HEK293T (cell line): ENCODE data around the gene KIAA0513.

Experiments used
- ARNT ChIP-seq: fragments of 450-650 bp; IDR thresholded peaks from 2 replicates; pipeline ENCODE4 v1.6.1; 2017; ENCODE audit warnings: mild to moderate bottlenecking
- BHLHE40 ChIP-seq: fragments of 450-650 bp; IDR thresholded peaks from 2 replicates; pipeline ENCODE4 v1.6.1; 2016; ENCODE audit warnings: mild to moderate bottlenecking, moderate library complexity, borderline replicate concordance
- CTBP1 ChIP-seq: fragments of 450-650 bp; IDR thresholded peaks from 2 replicates; pipeline ENCODE4 v1.6.1; 2016; ENCODE audit warnings: borderline replicate concordance
- ELF4 ChIP-seq: fragments of 450-650 bp; IDR thresholded peaks from 2 replicates; pipeline ENCODE4 v1.6.1; 2017; ENCODE audit warnings: antibody characterized with exemption
- FOXA1 ChIP-seq: fragments of 450-650 bp; IDR thresholded peaks from 2 replicates; pipeline ENCODE4 v1.6.1; 2016; ENCODE audit warnings: mild to moderate bottlenecking
- FOXK2 ChIP-seq: fragments of 450-650 bp; IDR thresholded peaks from 2 replicates; pipeline ENCODE4 v1.6.1; 2016; ENCODE audit warnings: mild to moderate bottlenecking
- FOXM1 ChIP-seq: fragments of 450-650 bp; IDR thresholded peaks from 2 replicates; pipeline ENCODE4 v1.6.1; 2017; ENCODE audit warnings: mild to moderate bottlenecking, borderline replicate concordance
- HDGF ChIP-seq: fragments of 450-650 bp; IDR thresholded peaks from 2 replicates; pipeline ENCODE4 v1.6.1; 2017; ENCODE audit warnings: antibody characterized with exemption, borderline replicate concordance
- L3MBTL2 ChIP-seq: fragments of 450-650 bp; conservative IDR thresholded peaks from 2 replicates; pipeline ENCODE4 v1.6.1; 2016; ENCODE audit warnings: mild to moderate bottlenecking
- LEF1 ChIP-seq: fragments of 450-650 bp; IDR thresholded peaks from 2 replicates; pipeline ENCODE4 v1.6.1; 2017; ENCODE audit warnings: mild to moderate bottlenecking, borderline replicate concordance
- PKNOX1 ChIP-seq: fragments of 450-650 bp; IDR thresholded peaks from 2 replicates; pipeline ENCODE4 v1.6.1; 2016
- SP1 ChIP-seq: fragments of 450-650 bp; IDR thresholded peaks from 2 replicates; pipeline ENCODE4 v1.6.1; 2017
- TARDBP ChIP-seq: fragments of 450-650 bp; IDR thresholded peaks from 2 replicates; pipeline ENCODE4 v1.6.1; 2016
- ZNF384 ChIP-seq: fragments of 450-650 bp; IDR thresholded peaks from 2 replicates; pipeline ENCODE4 v1.6.1; 2016

GRCh38 chr16:85127379-85127723, 99.8 kb downstream of the KIAA0513 start:
- no peak for TF ChIP-seq ZNF384
- no peak for TF ChIP-seq ARNT
- TF ChIP-seq FOXA1, result no peak
- TF ChIP-seq TARDBP, result no peak
- no peak for TF ChIP-seq HDGF
- no peak for TF ChIP-seq ELF4
- no peak for TF ChIP-seq SP1
- no peak for TF ChIP-seq FOXM1
- no peak for TF ChIP-seq L3MBTL2
- TF ChIP-seq FOXK2, result no peak
- no peak for TF ChIP-seq BHLHE40
- TF ChIP-seq CTBP1, result no peak
- TF ChIP-seq LEF1, result no peak
- no peak for TF ChIP-seq PKNOX1
